ENCODE data around the gene NKAIN4. TPM values are rescaled to one million over a fixed set of nuclear protein-coding genes. Genes with fewer than 3 reads are reported as not detected.

NKAIN4 gene
- total and polyA plus RNA-seq, 2 donors from 2014 or later: 29.7 to 107 TPM

GRCh38 chr20:63259734-63260460 is 5.6 kb upstream of the NKAIN4 start:
- FAIRE-seq: no peak
- H3K4me1 ChIP-seq (ENCODE audit: control insufficient read depth in 2 of 3, insufficient read depth in 2 of 3, low read depth in 1 of 3, low read length in 3 of 3): no peaks in the 10 kb centered on the region
- intact Hi-C loops (cut with DNase I): no loop called here

GRCh38 chr20:63258781-63259180 is 4.5 kb upstream of the NKAIN4 start:
- Histone ChIP-seq H3K9ac (ENCODE audit: low read length in 3 of 3) (no peak overlapping the region), H3K9me3 (ENCODE audit: control insufficient read depth in 2 of 3, insufficient read depth in 1 of 3, low read length in 3 of 3) (no peaks in the 10 kb centered on the region), H3K4me1 (ENCODE audit: control insufficient read depth in 2 of 3, insufficient read depth in 2 of 3, low read depth in 1 of 3, low read length in 3 of 3) (no peaks in the 10 kb centered on the region), H3K36me3 (ENCODE audit: control insufficient read depth in 2 of 3, insufficient read depth in 3 of 3, low read length in 3 of 3) (no peaks in the 10 kb centered on the region), H3K27me3 (ENCODE audit: control insufficient read depth, insufficient read depth, low read length) (no peaks in the 10 kb centered on the region), H3K27ac (ENCODE audit: low read depth in 2 of 2, low read length in 2 of 2) (no peak overlapping the region), H3K4me3 (ENCODE audit: low read length in 3 of 3) (no peak overlapping the region)
- DNase-seq (peak in 3 of 5 donors; percentile 41 to 86 (median 60)), FAIRE-seq (no peak)
- intact Hi-C loops (cut with DNase I): no loop called here
- TF ChIP-seq CTCF (IDR thresholded peaks at IDR 0.05; ENCODE audit: borderline replicate concordance, extremely low read depth, insufficient read depth): no peak

More at GRCh38 chr20:63259734-63260460, 5.6 kb upstream of the NKAIN4 start:
- H3K36me3 ChIP-seq (ENCODE audit: control insufficient read depth in 2 of 3, insufficient read depth in 3 of 3, low read length in 3 of 3): no peaks in the 10 kb centered on the region
- no peaks in the 10 kb centered on the region for H3K9me3 ChIP-seq (ENCODE audit: control insufficient read depth in 2 of 3, insufficient read depth in 1 of 3, low read length in 3 of 3)
- no peak for TF ChIP-seq CTCF (IDR thresholded peaks at IDR 0.05; ENCODE audit: borderline replicate concordance, extremely low read depth, insufficient read depth)
- no peak overlapping the region for H3K9ac ChIP-seq (ENCODE audit: low read length in 3 of 3)
- DNase-seq: peak in 1 of 5 donors; percentile 64
- no peak overlapping the region for H3K27ac ChIP-seq (ENCODE audit: low read depth in 2 of 2, low read length in 2 of 2)
- no peak overlapping the region for H3K4me3 ChIP-seq (ENCODE audit: low read length in 3 of 3)
- H3K27me3 ChIP-seq (ENCODE audit: control insufficient read depth, insufficient read depth, low read length): no peaks in the 10 kb centered on the region

- no peak for FAIRE-seq
- H3K27me3 ChIP-seq (ENCODE audit: control insufficient read depth, insufficient read depth, low read length): no peaks in the 10 kb centered on the region
- intact Hi-C loops (cut with DNase I): no loop called here
These were observed 3.4 kb upstream of the NKAIN4 start for GRCh38 chr20:63257629-63258028.

More at GRCh38 chr20:63257629-63258028, 3.4 kb upstream of the NKAIN4 start:
- no peak overlapping the region for H3K4me3 ChIP-seq (ENCODE audit: low read length in 3 of 3)
- H3K36me3 ChIP-seq (ENCODE audit: control insufficient read depth in 2 of 3, insufficient read depth in 3 of 3, low read length in 3 of 3): no peaks in the 10 kb centered on the region
- TF ChIP-seq CTCF (IDR thresholded peaks at IDR 0.05; ENCODE audit: borderline replicate concordance, extremely low read depth, insufficient read depth): no peak
- no peak overlapping the region for H3K9ac ChIP-seq (ENCODE audit: low read length in 3 of 3)
- no peaks in the 10 kb centered on the region for H3K4me1 ChIP-seq (ENCODE audit: control insufficient read depth in 2 of 3, insufficient read depth in 2 of 3, low read depth in 1 of 3, low read length in 3 of 3)
- DNase-seq: no peak
- H3K27ac ChIP-seq (ENCODE audit: low read depth in 2 of 2, low read length in 2 of 2): no peak overlapping the region
- no peaks in the 10 kb centered on the region for H3K9me3 ChIP-seq (ENCODE audit: control insufficient read depth in 2 of 3, insufficient read depth in 1 of 3, low read length in 3 of 3)

All from kidney (tissue), 14 donors.